LoVo (cell line): ENCODE results near the gene PPM1E.
"Not testable (repeated sequence)": the region's sequence is repeated elsewhere in the genome, so short reads cannot be mapped to it uniquely, and the experiment has no call there.

Source experiments
- DNase-seq: peaks from one replicate; pipeline ENCODE4 v3.0.0-alpha.2; 2016; ENCODE audit warnings: low spot score

The PPM1E gene

GRCh38 chr17:58779446-58779845 is 23.8 kb downstream of the PPM1E start:
- no peak for DNase-seq

GRCh38 chr17:58783380-58783779 is 27.7 kb downstream of the PPM1E start:
- peak; percentile 61 for DNase-seq

- DNase-seq = no peak
Observed at GRCh38 chr17:58785097-58785496, 29.4 kb downstream of the PPM1E start.

- peak; percentile 70 for DNase-seq
Observed at GRCh38 chr17:58786586-58787295, 31.1 kb downstream of the PPM1E start.

GRCh38 chr17:58788199-58788598 is 32.5 kb downstream of the PPM1E start:
- DNase-seq = no peak

- DNase-seq = no peak
Observed at GRCh38 chr17:58789160-58789559, 33.5 kb downstream of the PPM1E start.

- DNase-seq = no peak
Observed at GRCh38 chr17:58789831-58790230, 34.2 kb downstream of the PPM1E start.

- not testable (repeated sequence) for DNase-seq
Observed at GRCh38 chr17:58794508-58794907, 38.9 kb downstream of the PPM1E start.

- no peak for DNase-seq
Observed at GRCh38 chr17:58802188-58802587, 46.5 kb downstream of the PPM1E start.

- no peak for DNase-seq
Observed at GRCh38 chr17:58806046-58806445, 50.4 kb downstream of the PPM1E start.

GRCh38 chr17:58808609-58809563 is 53.2 kb downstream of the PPM1E start:
- DNase-seq = no peak

GRCh38 chr17:58809564-58809936 is 53.9 kb downstream of the PPM1E start:
- no peak for DNase-seq

GRCh38 chr17:58811290-58811689 is 55.6 kb downstream of the PPM1E start:
- DNase-seq = no peak

GRCh38 chr17:58813712-58814111 is 58.1 kb downstream of the PPM1E start:
- DNase-seq = no peak

- DNase-seq = no peak
Observed at GRCh38 chr17:58818654-58819053, 63.0 kb downstream of the PPM1E start.

- no peak for DNase-seq
Observed at GRCh38 chr17:58822148-58823050, 66.7 kb downstream of the PPM1E start.

GRCh38 chr17:58823051-58823525 is 67.4 kb downstream of the PPM1E start:
- DNase-seq = no peak

- DNase-seq = no peak
Observed at GRCh38 chr17:58829172-58829637, 73.6 kb downstream of the PPM1E start.

- DNase-seq = no peak
Observed at GRCh38 chr17:58831780-58832179, 76.1 kb downstream of the PPM1E start.

GRCh38 chr17:58832514-58832913 is 76.9 kb downstream of the PPM1E start:
- DNase-seq = no peak

- no peak for DNase-seq
Observed at GRCh38 chr17:58837699-58838098, 82.0 kb downstream of the PPM1E start.
